ENCODE data around the gene TBL1X.

DNA sequence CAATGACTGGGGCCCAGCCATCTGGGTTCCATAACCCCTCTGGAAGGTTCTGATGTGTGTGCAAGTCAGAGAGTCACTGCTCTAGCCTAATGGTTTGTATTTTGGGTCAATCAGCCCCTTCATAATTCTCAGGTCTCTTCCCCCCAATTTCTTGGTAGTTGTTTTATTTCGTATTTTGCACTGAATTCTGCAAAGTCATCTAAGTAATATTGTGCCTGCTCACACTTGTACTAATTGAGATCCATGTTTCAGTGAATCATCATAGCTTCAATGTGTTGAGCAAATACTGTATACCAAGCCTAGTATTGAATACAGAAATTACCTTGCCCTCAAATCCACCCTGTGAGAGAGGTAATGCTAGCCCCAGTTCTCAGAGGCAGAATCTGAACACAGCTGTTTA, 28.0 kb upstream of the TBL1X start:
- TF ChIP-seq, protein P1, sequence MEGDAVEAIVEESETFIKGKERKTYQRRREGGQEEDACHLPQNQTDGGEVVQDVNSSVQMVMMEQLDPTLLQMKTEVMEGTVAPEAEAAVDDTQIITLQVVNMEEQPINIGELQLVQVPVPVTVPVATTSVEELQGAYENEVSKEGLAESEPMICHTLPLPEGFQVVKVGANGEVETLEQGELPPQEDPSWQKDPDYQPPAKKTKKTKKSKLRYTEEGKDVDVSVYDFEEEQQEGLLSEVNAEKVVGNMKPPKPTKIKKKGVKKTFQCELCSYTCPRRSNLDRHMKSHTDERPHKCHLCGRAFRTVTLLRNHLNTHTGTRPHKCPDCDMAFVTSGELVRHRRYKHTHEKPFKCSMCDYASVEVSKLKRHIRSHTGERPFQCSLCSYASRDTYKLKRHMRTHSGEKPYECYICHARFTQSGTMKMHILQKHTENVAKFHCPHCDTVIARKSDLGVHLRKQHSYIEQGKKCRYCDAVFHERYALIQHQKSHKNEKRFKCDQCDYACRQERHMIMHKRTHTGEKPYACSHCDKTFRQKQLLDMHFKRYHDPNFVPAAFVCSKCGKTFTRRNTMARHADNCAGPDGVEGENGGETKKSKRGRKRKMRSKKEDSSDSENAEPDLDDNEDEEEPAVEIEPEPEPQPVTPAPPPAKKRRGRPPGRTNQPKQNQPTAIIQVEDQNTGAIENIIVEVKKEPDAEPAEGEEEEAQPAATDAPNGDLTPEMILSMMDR (IDR thresholded peaks at IDR 0.05): no peak
- TF ChIP-seq EP300 (IDR thresholded peaks at IDR 0.05): no peak

Measured in stomach (tissue), 4 donors.